Measurements from ENCODE around the gene KIAA1328.
"Not testable (repeated sequence)": the region's sequence is repeated elsewhere in the genome, so short reads cannot be mapped to it uniquely, and the experiment has no call there.

The KIAA1328 gene

GRCh38 chr18:36825526-36825925, 3.4 kb upstream of the KIAA1328 start:
- no peak for DNase-seq (ENCODE audit: low read depth in 2 of 2)

GRCh38 chr18:36826556-36826955, 2.4 kb upstream of the KIAA1328 start:
- DNase-seq (ENCODE audit: low read depth in 2 of 2): no peak

GRCh38 chr18:36828157-36828629, 734 bp upstream of the KIAA1328 start:
- no peak for DNase-seq (ENCODE audit: low read depth in 2 of 2)

- DNase-seq (ENCODE audit: low read depth in 2 of 2): no peak
These were observed 633 bp downstream of the KIAA1328 start for GRCh38 chr18:36829362-36830157.

- no peak for DNase-seq (ENCODE audit: low read depth in 2 of 2)
These were observed 1.2 kb downstream of the KIAA1328 start for GRCh38 chr18:36830158-36830495.

- no peak for DNase-seq (ENCODE audit: low read depth in 2 of 2)
These were observed 2.2 kb downstream of the KIAA1328 start for GRCh38 chr18:36831139-36831538.

GRCh38 chr18:36833120-36833519, 4.2 kb downstream of the KIAA1328 start:
- no peak for DNase-seq (ENCODE audit: low read depth in 2 of 2)

GRCh38 chr18:36835927-36836326, 7.0 kb downstream of the KIAA1328 start:
- no peak for DNase-seq (ENCODE audit: low read depth in 2 of 2)

- DNase-seq (ENCODE audit: low read depth in 2 of 2): no peak
These were observed 10.9 kb downstream of the KIAA1328 start for GRCh38 chr18:36839835-36840234.

- DNase-seq (ENCODE audit: low read depth in 2 of 2): no peak
These were observed 14.3 kb downstream of the KIAA1328 start for GRCh38 chr18:36843199-36843598.

GRCh38 chr18:36843784-36844183, 14.9 kb downstream of the KIAA1328 start:
- DNase-seq (ENCODE audit: low read depth in 2 of 2): no peak

- no peak for DNase-seq (ENCODE audit: low read depth in 2 of 2)
These were observed 19.7 kb downstream of the KIAA1328 start for GRCh38 chr18:36848609-36849008.

- DNase-seq (ENCODE audit: low read depth in 2 of 2): no peak
These were observed 20.5 kb downstream of the KIAA1328 start for GRCh38 chr18:36849288-36850006.

GRCh38 chr18:36850527-36851201, 21.7 kb downstream of the KIAA1328 start:
- no peak for DNase-seq (ENCODE audit: low read depth in 2 of 2)

- no peak for DNase-seq (ENCODE audit: low read depth in 2 of 2)
These were observed 22.3 kb downstream of the KIAA1328 start for GRCh38 chr18:36851202-36851590.

GRCh38 chr18:36856815-36857214, 27.9 kb downstream of the KIAA1328 start:
- no peak for DNase-seq (ENCODE audit: low read depth in 2 of 2)

- DNase-seq (ENCODE audit: low read depth in 2 of 2): no peak
These were observed 33.3 kb downstream of the KIAA1328 start for GRCh38 chr18:36862182-36862581.

- no peak for DNase-seq (ENCODE audit: low read depth in 2 of 2)
These were observed 38.1 kb downstream of the KIAA1328 start for GRCh38 chr18:36867056-36867455.

GRCh38 chr18:36871801-36872200, 42.9 kb downstream of the KIAA1328 start:
- no peak for DNase-seq (ENCODE audit: low read depth in 2 of 2)

GRCh38 chr18:36872329-36872728, 43.4 kb downstream of the KIAA1328 start:
- DNase-seq (ENCODE audit: low read depth in 2 of 2): no peak

GRCh38 chr18:36873826-36874225, 44.9 kb downstream of the KIAA1328 start:
- not testable (repeated sequence) for DNase-seq (ENCODE audit: low read depth in 2 of 2)

- DNase-seq (ENCODE audit: low read depth in 2 of 2): not testable (repeated sequence)
These were observed 50.9 kb downstream of the KIAA1328 start for GRCh38 chr18:36879796-36880195.

- DNase-seq (ENCODE audit: low read depth in 2 of 2): no peak
These were observed 57.1 kb downstream of the KIAA1328 start for GRCh38 chr18:36885981-36886380.
